Colonic mucosa (tissue), 4 donors: ENCODE measurements around the gene MAGEA4. TPM values are rescaled to one million over a fixed set of nuclear protein-coding genes. Genes with fewer than 3 reads are reported as not detected.

Source experiments
- DNase-seq: peaks from one replicate; pipeline ENCODE4 v3.0.0-alpha.2; 2020
- H3K27ac ChIP-seq: fragments of 200-600 bp; one replicate; pipeline ENCODE4 v1.8.0; 2021
- H3K27me3 ChIP-seq: fragments of 200-600 bp; one replicate; pipeline ENCODE4 v1.8.0; 2021
- H3K36me3 ChIP-seq: fragments of 200-600 bp; one replicate; pipeline ENCODE4 v1.8.0; 2021
- H3K4me1 ChIP-seq: fragments of 200-600 bp; one replicate; pipeline ENCODE4 v1.8.0; 2021; ENCODE audit warnings: mild to moderate bottlenecking
- H3K4me3 ChIP-seq: fragments of 200-600 bp; one replicate; pipeline ENCODE4 v1.8.0; 2021
- H3K9ac ChIP-seq, 2 donors: one replicate each; pipeline ENCODE4 v1.7.0; 2013; ENCODE audit warnings: control low read depth in 2 of 2, low read depth in 2 of 2, low read length in 2 of 2
- H3K9me3 ChIP-seq: fragments of 200-600 bp; one replicate; pipeline ENCODE4 v1.8.0; 2021
- intact Hi-C: fragments of 100-400 bp; cut with DNase I; formaldehyde crosslinking; loops from one replicate; pipeline ENCODE4 v1.14.1; 2022
- total RNA-seq, 2 donors: library from RNA; stranded (reverse); fragmentation: NEBNext Ultra II Directional in 1 of 2; extraction: Animal tissue kit (Norgen Biotek cat#: 25700) in 1 of 2; gene quantifications; one replicate each; pipeline ENCODE4 v1.2.1, GENCODE V29; 2021
- TF ChIP-seq, protein P1 (sequence below): fragments of 200-600 bp; IDR thresholded peaks from one replicate; pipeline ENCODE4 v1.8.0; 2022; ENCODE audit warnings: antibody characterized with exemption, mild to moderate bottlenecking
- donor health status: healthy.
- donor health status: DM: no; HTN: no; CAD: no.
- donor health status: DM: no; HTN: no; CAD: no.

Gene MAGEA4, protein sequence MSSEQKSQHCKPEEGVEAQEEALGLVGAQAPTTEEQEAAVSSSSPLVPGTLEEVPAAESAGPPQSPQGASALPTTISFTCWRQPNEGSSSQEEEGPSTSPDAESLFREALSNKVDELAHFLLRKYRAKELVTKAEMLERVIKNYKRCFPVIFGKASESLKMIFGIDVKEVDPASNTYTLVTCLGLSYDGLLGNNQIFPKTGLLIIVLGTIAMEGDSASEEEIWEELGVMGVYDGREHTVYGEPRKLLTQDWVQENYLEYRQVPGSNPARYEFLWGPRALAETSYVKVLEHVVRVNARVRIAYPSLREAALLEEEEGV
- total RNA-seq, result not detected

DNA sequence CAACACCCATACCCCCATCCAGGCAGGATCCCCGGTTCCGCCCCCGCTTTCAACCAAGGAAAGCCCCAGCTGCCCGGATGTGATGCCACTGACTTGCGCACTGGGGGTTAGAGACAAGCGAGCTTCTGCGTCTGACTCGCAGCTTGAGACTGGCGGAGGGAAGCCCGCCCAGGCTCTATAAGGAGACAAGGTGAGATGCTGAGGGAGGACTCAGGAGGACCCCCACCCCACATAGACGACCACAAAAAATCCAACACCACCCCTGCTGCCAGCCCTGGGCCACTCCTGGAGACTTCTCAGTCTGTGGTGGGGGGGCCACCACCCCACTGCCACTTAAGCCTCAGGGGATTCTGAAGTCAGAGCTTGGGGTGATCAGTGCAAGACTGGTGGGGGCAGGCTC is at the start of gene MAGEA4:
MAGEA4 (plus strand) TSS at position 110 of the 400 bp plus-strand sequence. CDS start 10,776 bp downstream, outside the sequence.
- Histone ChIP-seq H3K9ac (no peak within 1 kb of the TSS), H3K36me3 (no peaks in the 10 kb centered on the region), H3K27ac (no peak within 1 kb of the TSS), H3K4me3 (no peak within 1 kb of the TSS), H3K27me3 (no peaks in the 10 kb centered on the region), H3K4me1 (no peaks in the 10 kb centered on the region), H3K9me3 (no peaks in the 10 kb centered on the region)
- DNase-seq, result no peak
- intact Hi-C loops, result no loop called here
- TF ChIP-seq, protein P1, sequence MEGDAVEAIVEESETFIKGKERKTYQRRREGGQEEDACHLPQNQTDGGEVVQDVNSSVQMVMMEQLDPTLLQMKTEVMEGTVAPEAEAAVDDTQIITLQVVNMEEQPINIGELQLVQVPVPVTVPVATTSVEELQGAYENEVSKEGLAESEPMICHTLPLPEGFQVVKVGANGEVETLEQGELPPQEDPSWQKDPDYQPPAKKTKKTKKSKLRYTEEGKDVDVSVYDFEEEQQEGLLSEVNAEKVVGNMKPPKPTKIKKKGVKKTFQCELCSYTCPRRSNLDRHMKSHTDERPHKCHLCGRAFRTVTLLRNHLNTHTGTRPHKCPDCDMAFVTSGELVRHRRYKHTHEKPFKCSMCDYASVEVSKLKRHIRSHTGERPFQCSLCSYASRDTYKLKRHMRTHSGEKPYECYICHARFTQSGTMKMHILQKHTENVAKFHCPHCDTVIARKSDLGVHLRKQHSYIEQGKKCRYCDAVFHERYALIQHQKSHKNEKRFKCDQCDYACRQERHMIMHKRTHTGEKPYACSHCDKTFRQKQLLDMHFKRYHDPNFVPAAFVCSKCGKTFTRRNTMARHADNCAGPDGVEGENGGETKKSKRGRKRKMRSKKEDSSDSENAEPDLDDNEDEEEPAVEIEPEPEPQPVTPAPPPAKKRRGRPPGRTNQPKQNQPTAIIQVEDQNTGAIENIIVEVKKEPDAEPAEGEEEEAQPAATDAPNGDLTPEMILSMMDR, result no peak

- intact Hi-C loops, result no loop called here
- TF ChIP-seq, protein P1, result no peak
- no peak for DNase-seq
- Histone ChIP-seq H3K4me3 (no peak overlapping the region), H3K9me3 (no peaks in the 10 kb centered on the region), H3K9ac (no peak overlapping the region), H3K4me1 (no peaks in the 10 kb centered on the region), H3K27me3 (no peaks in the 10 kb centered on the region), H3K27ac (no peak overlapping the region), H3K36me3 (no peaks in the 10 kb centered on the region)
These were observed 42.1 kb upstream of the MAGEA4 start for GRCh38 chrX:151870602-151871001.

GRCh38 chrX:151871244-151871643 is 41.4 kb upstream of the MAGEA4 start:
- intact Hi-C loops, result no loop called here
- DNase-seq, result no peak
- no peak overlapping the region for H3K4me3 ChIP-seq
- no peaks in the 10 kb centered on the region for H3K27me3 ChIP-seq
- no peaks in the 10 kb centered on the region for H3K4me1 ChIP-seq
- no peak overlapping the region for H3K27ac ChIP-seq
- H3K9ac ChIP-seq, result no peak overlapping the region
- TF ChIP-seq, protein P1, result no peak
- H3K9me3 ChIP-seq, result no peaks in the 10 kb centered on the region
- H3K36me3 ChIP-seq, result no peaks in the 10 kb centered on the region

GRCh38 chrX:151873096-151873495 is 39.6 kb upstream of the MAGEA4 start:
- H3K4me1 ChIP-seq, result no peaks in the 10 kb centered on the region
- no peak for DNase-seq
- TF ChIP-seq, protein P1, result no peak
- intact Hi-C loops, result no loop called here
- H3K9me3 ChIP-seq, result no peaks in the 10 kb centered on the region
- H3K36me3 ChIP-seq, result no peaks in the 10 kb centered on the region
- H3K27me3 ChIP-seq, result no peaks in the 10 kb centered on the region
- H3K9ac ChIP-seq, result no peak overlapping the region
- H3K4me3 ChIP-seq, result no peak overlapping the region
- H3K27ac ChIP-seq, result no peak overlapping the region

DNA sequence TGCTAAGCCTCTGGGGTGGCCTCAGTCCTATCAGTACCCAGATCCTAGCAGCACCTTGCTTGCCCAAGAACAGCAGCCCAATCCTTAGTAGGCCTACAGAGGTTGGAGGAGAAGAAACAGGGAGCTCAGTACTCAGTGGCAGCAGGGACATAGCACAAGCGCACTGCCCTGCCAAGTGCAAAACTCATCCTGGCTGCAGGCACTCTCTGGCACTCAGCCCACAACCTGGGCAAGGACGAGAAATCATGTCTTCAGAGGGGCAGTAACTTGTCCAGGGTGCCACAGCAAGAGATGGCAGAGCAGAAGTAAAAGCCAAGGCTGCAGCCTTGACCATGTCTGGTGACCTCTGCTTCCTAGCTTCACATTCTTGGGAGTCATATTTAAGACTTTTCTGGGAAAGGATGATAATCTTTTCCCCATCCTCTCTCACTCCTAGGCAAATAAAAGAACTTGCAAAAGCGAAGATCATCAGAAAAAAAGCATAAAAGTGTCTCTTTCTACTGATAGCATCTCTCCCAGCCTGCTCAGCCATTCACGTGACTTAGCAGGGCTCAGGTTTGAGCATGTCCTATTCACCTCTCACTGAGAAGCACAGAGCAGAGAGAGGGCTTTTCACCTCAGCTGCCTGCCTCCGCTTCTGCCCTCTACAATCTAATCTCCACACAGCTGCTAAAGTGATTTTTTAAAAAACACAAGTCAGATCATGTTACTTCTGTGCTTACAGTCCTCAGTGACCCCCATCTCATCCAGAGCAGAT is 37.2 kb upstream of the MAGEA4 start:
- intact Hi-C loops, result no loop called here
- no peaks in the 10 kb centered on the region for H3K4me1 ChIP-seq
- no peak overlapping the region for H3K9ac ChIP-seq
- no peak overlapping the region for H3K4me3 ChIP-seq
- H3K27me3 ChIP-seq, result no peaks in the 10 kb centered on the region
- no peaks in the 10 kb centered on the region for H3K36me3 ChIP-seq
- no peak overlapping the region for H3K27ac ChIP-seq
- TF ChIP-seq, protein P1, result no peak
- H3K9me3 ChIP-seq, result no peaks in the 10 kb centered on the region
- no peak for DNase-seq
